HG03439 (cell line): ENCODE measurements around the gene AMZ2.
"Not testable (repeated sequence)": the region's sequence is repeated elsewhere in the genome, so short reads cannot be mapped to it uniquely, and the experiment has no call there.

Experiments
- ATAC-seq: cut with Tn5 transposase; IDR thresholded peaks from one replicate; pipeline ENCODE4 v1.9.1; 2021; ENCODE audit warnings: mild to moderate bottlenecking, moderate library complexity; ENCODE audit not compliant: unreplicated experiment

AMZ2 gene

DNA sequence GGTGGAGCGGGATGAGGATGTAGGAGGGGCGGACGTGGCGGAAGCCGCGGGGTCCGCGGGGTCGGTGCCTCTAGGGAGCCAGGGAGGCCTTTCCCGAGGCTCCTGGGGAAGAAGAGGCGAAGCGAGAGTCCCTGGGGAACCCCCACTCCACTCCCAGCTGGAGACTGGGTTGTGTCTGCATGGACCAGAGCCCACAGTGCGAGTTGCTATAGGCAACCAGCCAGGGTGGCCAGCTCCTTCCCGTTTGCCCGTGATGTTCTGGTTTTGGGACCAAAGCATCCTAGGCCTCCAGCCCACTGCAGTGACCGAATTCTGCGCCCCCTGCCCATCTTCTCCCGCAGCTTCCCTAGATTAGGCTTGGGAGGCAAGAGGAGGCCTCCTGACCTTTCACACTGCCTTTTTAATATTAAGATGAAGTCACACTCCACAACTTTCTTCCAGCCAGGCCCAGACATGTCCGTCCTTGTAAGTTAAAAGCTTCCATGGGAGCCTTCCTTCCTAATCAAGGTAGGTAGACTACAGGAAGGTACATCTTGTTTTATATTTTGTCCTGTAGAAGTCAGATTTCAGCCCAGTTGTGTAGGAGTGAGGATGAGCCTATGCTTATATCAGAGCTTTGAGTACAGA is 469 bp downstream of the AMZ2 start:
- ATAC-seq = peak; percentile 28

DNA sequence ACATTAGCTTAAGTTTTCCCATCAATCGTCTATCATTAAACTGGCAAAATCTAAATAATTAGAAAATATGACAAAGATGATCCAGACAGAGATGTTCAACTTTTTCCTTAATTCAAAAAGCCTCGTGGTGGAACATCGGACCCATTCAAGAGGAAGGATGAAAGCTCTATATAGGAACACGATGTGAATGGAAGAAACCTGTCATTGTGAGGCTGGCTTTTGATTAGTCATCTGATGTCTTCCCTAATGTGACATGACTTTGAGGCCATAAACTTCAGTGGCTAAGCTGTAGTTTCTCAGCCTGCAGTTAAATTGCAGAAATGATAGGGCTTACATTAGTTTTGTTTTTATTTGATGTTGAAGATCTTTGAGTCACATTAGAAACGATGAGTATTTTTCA is 1.0 kb downstream of the AMZ2 start:
- no peak for ATAC-seq

DNA sequence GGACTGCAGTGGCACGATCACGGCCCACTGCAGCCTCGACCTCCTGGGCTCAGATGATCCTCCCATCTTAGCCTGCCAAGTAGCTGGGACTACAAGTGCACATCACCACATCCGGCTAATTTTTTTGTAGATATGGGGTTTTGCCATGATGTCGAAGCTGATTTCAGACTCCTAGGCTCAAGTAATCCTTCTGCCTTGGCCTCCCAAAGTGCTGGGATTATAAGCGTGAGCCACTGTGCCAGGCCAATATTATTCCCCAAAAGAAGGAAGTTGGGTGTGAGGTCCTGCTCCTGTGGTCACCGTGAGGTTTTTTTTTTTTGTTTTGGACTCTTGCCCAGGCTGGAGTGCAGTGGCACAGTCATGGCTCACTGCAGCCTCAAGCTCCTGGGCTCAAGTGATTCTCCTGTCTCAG is 1.5 kb downstream of the AMZ2 start:
- ATAC-seq = no peak

DNA sequence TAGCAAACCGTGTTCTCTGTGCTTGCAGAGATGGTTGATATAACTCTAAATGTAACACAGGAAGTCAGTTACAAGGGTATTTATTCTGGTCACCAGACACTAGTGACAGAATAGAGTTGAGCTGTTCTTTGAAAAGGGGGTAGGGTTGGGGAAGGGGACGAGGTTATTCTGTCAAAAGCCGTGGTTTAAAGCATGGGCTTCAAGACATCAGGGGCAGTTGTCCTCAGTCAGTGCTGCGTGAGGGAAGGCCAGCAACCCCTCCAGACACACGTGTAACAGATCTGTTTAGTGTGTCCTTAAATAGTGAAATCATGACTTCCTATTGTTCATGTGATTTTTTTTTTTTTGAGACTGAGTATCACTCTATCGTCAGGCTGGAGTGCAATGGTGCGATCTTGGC is 5.6 kb downstream of the AMZ2 start:
- ATAC-seq = not testable (repeated sequence)

DNA sequence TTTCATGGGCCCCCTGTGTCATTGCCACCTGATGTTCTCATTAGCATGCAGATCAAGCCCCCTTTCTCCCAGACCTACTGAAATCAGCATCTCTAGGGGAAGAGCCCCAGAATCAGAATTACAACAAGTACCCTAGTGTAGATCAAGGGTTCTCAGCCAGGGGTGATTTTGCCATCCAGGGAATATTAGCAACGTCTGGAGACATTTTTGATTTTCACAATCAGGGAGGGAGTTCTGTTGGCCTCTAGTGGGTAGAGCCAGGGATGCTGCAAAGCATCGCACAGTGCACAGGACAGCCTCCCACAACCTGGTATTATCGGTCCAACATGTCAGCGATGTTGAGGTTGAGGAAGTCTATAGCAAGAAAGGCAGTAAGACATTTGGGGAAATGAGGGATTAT is 7.3 kb downstream of the AMZ2 start:
- no peak for ATAC-seq

DNA sequence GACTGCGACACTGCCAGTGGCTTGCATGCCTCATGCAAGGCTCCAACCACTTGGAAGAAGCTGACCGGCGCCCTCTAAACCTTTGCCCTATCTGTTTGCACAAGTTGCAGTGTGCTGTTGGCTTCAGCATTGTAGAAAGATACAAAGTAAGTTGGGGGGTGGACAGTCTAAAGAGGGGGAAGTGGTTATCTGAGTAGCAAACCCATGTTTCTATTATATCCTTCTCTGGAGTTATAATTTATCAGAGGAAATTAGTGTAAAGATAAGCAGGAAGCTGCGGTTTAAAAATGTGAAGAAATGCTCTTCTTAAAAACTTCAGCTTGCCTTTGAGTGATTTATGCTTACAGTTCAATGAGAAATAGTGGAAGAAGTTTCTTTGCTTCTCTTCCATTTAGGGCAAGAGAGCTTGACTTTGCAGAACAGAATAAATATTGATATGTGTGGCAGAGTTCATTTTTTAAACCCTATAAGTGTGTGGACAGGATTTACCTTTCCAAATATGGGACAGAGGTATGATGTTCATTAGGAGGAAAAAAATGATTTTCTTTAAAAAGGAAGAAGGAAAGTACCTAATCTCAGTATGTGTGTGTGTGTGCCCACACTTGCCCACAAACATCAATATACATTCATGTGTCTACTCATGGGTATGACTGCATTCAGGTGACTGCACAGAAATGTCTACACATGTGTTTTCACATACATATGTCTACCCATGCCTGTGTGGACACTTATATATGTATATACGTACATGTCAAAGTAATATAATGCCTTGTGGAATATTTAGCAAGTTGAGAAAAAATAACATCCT is 8.1 kb downstream of the AMZ2 start:
- ATAC-seq = no peak

DNA sequence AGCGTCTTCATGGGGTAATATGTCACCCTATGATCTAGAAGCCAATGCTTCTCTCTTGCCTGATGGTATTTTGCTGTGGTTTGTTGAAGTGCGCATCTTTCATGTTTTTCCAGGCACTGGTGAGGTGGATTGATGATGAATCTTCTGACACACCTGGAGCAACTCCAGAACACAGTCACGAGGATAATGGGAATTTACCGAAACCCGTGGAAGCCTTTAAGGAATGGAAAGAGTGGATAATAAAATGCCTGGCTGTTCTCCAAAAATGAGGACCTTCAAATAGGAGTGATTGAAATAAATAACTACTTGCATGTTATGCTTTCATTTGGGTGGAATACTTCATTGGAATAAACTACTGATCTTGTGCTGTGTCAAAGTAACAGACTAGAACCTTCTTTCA is 8.9 kb downstream of the AMZ2 start:
- ATAC-seq = not testable (repeated sequence)

DNA sequence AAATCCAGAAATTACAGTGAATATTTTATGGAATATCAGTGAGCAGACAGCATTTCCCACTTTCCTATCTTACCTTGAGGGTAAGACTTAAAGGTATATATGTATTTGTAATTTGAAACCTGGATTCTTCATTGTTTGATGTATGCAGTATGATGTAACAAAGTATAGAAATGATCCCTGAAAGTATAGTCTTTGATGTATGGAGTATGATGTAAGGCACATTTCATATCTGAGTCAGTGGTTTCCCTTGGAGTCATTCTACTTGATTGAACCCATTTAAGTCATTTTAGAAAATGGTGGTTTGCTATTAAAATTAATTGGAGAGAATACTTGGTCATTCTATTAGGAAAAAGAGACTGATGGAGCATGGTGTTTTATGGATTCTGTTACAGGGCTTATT is 10.1 kb downstream of the AMZ2 start:
- ATAC-seq = no peak

DNA sequence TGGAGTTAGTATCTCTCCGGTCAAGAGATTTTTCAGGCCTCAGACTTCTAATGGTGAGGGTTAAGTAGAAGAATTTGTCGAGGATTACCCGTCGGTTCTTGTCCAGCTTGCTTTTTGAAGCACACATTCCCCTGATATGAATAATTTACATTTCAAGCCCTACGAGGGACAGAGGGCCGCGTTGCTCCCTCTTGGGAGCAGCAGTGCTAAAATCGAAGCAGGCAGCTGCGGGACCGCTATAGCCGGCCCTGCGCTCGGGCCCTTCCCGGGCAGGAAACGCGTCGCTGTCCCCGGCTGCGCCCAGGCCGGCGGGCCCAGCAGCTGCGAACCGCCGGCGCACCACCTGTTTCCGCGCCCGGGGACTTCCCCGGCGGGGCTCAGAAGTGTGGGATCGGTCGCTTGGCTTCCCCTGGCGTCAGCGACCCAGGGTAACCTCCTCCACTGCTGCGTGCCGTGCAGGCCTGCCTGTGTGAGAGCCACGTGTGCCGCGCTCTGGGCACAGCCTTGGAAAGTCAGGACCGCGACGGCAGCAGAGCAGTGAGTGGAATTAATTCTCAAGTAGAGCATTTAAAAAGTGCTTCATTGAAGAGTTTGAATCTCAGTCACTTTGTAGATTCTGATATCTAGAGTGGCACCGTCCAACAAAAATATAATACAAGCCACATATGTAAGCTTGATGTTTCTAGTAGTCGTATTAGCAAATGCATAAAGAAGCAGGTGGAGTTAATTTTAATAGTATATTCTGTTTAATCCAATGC is 11.2 kb downstream of the AMZ2 start:
- ATAC-seq = peak; percentile 79

DNA sequence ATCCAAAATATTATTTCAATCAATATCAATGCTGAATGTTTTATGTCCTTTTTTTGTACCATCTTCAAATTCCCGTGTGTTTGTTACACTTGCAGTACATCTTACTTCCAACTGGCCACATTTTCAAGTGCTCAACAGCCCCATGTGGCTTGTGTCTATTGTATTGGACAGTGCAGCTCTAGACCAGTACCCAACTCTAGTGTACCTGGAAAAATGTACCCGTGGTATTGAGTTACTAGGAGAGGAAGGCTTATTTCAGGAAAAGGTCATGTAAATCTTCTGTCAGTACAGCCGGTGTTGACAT is 11.8 kb downstream of the AMZ2 start:
- not testable (repeated sequence) for ATAC-seq

DNA sequence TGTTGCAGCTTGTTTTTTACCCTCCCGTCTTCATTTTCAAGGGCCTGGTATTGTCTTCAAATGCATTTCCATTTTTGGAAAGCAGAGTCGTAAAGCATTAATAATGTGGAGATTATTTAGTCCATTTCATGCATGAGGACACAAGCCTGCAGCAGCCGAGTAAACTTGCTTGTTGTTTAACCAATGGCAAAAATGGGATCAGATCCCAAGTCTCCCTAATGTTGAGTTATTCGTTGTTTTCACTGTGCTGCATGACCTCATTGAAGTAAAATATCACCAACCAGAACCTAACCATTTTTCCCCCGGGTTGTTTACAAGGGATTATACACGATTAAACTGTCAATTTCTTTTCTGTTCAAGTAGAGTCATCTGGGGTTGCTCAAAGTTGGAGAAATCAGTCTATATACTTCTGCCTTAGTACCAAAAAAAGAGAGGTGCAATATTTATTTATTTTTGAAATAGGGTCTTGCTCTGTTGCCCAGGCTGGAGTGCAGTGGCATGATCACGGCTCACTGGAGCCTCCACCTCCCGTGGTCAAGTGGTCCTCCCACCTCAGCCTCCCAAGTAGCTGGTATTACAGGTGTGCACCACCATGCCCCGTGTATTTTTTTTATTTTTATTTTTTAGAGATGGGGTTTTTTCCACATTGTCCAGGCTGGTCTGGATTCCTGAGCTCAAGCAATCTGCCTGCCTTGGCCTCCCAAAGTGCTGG is 12.4 kb downstream of the AMZ2 start:
- ATAC-seq = no peak

DNA sequence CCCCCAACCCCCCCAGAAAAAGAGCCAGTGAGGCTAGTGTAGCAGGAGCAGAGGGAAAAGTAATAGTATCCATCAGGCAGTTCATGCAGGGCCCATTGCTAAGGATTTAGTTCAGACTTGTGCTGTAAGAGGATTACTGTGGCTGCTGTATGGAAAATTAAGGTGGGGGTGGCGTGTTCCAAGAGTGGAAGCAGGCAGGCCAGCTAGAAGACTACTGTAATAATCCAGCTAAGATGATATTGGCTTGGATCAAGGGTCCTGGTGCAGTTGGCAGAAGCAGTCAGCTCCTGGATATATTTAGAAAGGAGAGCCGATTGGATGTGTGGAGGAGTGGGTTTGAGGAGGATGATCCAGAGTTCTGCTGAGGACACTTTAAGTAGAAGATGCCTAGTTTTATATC is 14.6 kb downstream of the AMZ2 start:
- not testable (repeated sequence) for ATAC-seq

DNA sequence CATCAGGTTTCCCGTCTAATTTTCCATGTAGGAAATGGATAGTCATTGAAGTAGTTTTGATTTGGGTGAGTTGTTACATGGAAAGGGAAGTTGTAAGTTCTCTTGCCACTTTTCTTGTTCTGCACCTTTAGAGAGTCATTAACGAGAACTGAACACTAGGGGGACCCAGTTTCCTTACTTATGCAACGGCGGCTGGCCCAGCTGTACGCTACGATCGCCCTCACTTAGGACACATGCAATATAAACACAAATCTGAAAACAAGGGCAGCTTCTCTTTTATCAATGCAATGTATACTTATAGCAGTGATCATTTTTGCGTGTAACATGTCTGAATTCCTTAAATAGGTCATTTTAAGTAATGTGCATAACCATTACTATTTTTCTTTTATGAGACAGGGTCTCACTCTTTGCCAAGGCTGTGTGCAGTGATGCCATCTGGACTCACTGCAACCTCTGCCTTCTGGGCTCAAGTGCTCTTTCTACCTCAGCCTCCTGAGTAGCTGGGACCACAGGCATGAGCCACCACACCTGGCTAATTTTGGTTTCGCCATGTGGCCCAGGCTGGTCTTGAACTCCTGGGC is 15.3 kb downstream of the AMZ2 start:
- peak; percentile 50 for ATAC-seq

DNA sequence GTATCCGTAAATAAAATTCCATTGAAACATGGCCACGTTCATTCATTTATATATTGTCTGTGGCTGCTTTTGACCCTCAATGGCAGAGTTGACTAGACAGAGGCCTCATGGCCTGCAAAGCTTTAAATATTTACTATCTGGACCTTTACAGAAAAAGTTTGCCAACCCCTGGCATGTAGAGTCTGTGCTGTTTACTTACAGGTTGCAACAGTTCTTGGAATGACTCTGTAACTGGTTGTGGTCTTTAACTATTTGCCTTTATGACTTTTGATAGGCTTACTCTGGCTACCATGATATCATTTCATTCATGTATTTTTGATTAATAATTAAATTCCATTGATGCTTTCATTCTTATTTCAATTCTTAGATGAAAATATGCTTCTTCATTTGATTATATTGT is 18.0 kb downstream of the AMZ2 start:
- ATAC-seq = not testable (repeated sequence)

DNA sequence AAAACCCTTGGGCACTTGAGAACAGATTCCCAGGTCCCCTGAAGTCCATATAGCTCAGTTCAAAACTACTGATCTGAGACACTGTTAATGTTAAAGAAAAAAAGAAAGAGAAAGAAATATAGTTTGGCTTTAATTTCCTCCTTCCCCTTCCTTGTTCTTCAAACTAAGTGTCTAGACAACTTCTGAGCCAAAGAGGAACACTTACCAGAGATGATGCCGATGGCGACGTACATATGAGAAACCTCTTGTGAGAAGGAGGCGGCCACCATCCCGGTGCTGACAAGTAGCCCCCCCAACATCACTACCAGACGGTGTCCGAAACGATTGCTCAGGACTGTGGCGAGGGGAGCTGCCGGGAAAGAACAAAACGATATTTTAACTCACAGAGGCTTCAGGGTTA is 25.9 kb downstream of the AMZ2 start:
- no peak for ATAC-seq

DNA sequence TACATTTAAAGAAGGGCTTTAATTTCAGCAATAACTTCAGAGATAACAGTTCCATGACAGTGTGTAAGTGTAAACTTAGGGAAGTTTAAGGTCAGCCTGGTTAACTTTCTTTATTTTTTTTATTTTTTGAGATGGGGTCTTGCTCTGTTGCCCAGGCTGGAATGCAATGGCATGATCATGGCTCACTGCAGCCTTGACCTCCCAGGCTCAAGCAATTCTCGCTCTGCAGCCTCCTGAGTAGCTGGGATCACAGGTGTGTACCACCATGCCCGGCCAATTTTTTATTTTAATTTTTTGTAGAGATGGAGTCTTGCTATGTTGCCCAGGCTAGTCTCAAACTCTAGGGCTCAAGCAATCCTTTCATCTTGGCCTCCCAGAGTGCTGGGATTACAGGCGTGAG is 28.5 kb downstream of the AMZ2 start:
- ATAC-seq = not testable (repeated sequence)

DNA sequence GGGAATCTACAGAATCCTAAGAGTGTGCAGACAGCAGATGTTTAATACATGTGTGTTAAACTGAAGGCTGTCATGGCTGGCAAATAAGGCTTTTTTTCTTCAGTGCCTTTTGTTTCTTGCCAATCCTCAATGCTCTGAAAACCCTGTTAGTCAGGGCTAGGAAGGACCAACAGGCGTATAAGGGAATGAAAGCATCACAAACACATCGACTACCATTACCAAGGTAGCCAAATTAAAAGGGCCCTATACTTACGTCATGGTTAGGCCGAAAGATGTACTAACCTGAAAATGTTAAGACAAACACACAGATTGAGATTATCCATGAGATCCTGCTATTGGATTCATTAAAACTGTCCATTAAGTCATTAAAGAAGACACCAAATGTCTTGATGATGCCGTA is 30.0 kb downstream of the AMZ2 start:
- no peak for ATAC-seq

DNA sequence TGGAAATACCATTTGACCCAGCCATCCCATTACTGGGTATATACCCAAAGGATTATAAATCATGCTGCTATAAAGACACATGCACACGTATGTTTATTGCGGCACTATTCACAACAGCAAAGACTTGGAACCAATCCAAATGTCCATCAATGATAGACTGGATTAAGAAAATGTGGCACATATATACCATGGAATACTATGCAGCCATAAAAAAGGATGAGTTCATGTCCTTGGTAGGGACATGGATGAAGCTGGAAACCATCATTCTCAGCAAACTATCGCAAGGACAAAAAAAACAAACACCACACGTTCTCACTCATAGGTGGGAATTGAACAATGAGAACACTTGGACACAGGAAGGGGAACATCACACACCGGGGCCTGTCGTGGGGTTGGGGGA is 34.1 kb downstream of the AMZ2 start:
- ATAC-seq = not testable (repeated sequence)

DNA sequence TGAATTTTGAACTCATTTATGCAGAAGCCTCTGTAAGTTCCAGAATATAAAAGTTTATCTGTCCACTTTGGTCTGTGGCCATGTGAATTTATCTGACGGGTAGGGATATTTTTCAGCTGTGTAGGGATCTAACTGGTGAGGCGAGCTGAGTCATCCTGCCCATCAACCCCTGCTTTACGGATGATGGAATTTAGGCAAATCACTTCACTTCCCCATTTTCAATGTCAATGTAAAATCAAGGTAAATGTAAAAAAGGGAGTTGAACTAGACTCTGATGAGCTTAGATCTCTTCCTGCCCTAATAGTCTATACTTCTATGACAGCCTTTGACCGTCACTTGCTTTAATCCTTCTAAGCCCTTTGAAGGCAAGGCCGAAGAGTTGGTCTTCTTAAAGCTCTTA is 40.5 kb downstream of the AMZ2 start:
- no peak for ATAC-seq

DNA sequence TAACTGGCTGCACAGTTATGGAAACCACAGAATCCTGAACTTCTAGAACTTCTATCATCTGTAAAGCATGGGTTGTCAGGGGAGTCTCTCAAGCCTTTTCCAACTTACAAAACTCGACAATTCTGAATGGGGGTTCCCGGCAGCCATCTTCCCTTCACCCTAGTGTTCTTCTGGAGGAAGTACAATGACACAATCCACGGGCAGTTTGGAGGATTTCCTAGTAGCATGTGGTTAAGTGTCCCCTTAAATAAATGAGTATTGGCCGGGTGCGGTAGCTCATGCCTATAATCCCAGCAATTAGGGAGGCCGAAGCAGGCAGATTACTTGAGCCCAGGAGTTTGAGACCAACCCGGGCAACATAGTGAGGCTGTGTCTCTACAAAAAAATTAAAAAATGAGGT is 41.0 kb downstream of the AMZ2 start:
- ATAC-seq = no peak

DNA sequence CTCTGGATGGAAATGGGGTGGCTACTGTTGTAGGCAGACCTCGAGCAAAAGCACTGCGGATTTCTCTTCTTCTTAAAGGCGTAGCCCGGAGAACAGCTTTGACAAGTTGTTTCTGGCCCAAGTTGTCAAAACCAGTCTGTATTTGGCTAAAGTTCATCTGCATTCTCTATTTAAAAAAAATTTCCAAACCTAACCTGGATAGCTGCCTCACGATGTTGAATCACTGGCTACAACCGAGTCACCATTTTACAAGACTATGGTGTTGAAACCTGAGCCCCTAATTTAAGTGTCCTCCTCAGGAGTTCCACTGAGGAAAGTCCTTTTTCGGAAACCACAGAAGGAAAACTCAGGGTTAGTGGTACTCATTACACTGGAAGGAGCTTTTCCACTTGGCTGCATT is 41.6 kb downstream of the AMZ2 start:
- no peak for ATAC-seq
